ENCODE measurements around the gene ENPP1.

GRCh38 chr6:131764350-131764749 lies 43.5 kb upstream of the ENPP1 start:
- TF ChIP-seq POLR2AphosphoS5 (IDR thresholded peaks at IDR 0.05; ENCODE audit: low read depth, low read length) (no peak), POLR2A (IDR thresholded peaks at IDR 0.05; ENCODE audit: low read depth, low read length) (no peak), TAF1 (IDR thresholded peaks at IDR 0.05; ENCODE audit: borderline replicate concordance, low read depth, low read length) (no peak)

All from GM12892 (cell line).